Measurements from ENCODE around the gene TLCD2. TPM values are rescaled to one million over a fixed set of nuclear protein-coding genes. Genes with fewer than 3 reads are reported as not detected.

Gene TLCD2
- total and polyA plus RNA-seq, 9 of the 15 experiments (the other 6 are each of a cell fraction or from before 2014, with no cell fraction given), result 0.10 to 0.89 (median 0.58) TPM

DNA sequence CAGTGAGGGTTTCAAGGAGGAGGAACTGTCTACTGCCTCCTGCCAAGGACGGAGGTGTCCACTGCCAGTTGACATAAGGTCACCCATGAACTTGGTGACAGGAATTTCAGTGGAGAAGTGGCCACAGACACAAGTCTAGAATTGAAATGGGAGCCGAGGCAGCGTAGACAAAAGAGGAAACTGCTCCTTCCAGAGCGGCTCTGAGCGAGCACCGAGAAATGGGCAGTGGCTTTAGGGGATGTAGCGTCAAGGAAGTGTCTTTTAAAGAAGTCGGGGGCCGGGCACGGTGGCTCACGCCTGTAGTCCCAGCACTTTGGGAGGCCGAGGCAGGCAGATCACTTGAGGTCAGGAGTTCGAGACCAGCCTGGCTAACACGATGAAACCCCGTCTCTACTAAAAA lies 48.6 kb upstream of the TLCD2 start:
- intact Hi-C loops (cut with micrococcal nuclease), result no loop called here
- BruUV-seq (replicated peaks), result no TSS peak
- POLR2A ChIA-PET, result interaction anchor here (0.7 kb wide), 1 partner anchor 28 kb away, joined by 3 read pairs; no protein-coding TSS in a partner anchor
- TF ChIP-seq, protein P1, sequence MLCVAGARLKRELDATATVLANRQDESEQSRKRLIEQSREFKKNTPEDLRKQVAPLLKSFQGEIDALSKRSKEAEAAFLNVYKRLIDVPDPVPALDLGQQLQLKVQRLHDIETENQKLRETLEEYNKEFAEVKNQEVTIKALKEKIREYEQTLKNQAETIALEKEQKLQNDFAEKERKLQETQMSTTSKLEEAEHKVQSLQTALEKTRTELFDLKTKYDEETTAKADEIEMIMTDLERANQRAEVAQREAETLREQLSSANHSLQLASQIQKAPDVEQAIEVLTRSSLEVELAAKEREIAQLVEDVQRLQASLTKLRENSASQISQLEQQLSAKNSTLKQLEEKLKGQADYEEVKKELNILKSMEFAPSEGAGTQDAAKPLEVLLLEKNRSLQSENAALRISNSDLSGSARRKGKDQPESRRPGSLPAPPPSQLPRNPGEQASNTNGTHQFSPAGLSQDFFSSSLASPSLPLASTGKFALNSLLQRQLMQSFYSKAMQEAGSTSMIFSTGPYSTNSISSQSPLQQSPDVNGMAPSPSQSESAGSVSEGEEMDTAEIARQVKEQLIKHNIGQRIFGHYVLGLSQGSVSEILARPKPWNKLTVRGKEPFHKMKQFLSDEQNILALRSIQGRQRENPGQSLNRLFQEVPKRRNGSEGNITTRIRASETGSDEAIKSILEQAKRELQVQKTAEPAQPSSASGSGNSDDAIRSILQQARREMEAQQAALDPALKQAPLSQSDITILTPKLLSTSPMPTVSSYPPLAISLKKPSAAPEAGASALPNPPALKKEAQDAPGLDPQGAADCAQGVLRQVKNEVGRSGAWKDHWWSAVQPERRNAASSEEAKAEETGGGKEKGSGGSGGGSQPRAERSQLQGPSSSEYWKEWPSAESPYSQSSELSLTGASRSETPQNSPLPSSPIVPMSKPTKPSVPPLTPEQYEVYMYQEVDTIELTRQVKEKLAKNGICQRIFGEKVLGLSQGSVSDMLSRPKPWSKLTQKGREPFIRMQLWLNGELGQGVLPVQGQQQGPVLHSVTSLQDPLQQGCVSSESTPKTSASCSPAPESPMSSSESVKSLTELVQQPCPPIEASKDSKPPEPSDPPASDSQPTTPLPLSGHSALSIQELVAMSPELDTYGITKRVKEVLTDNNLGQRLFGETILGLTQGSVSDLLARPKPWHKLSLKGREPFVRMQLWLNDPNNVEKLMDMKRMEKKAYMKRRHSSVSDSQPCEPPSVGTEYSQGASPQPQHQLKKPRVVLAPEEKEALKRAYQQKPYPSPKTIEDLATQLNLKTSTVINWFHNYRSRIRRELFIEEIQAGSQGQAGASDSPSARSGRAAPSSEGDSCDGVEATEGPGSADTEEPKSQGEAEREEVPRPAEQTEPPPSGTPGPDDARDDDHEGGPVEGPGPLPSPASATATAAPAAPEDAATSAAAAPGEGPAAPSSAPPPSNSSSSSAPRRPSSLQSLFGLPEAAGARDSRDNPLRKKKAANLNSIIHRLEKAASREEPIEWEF (CRISPR knock-in tag; IDR thresholded peaks at IDR 0.05), result no peak
- TF ChIP-seq, protein P2, sequence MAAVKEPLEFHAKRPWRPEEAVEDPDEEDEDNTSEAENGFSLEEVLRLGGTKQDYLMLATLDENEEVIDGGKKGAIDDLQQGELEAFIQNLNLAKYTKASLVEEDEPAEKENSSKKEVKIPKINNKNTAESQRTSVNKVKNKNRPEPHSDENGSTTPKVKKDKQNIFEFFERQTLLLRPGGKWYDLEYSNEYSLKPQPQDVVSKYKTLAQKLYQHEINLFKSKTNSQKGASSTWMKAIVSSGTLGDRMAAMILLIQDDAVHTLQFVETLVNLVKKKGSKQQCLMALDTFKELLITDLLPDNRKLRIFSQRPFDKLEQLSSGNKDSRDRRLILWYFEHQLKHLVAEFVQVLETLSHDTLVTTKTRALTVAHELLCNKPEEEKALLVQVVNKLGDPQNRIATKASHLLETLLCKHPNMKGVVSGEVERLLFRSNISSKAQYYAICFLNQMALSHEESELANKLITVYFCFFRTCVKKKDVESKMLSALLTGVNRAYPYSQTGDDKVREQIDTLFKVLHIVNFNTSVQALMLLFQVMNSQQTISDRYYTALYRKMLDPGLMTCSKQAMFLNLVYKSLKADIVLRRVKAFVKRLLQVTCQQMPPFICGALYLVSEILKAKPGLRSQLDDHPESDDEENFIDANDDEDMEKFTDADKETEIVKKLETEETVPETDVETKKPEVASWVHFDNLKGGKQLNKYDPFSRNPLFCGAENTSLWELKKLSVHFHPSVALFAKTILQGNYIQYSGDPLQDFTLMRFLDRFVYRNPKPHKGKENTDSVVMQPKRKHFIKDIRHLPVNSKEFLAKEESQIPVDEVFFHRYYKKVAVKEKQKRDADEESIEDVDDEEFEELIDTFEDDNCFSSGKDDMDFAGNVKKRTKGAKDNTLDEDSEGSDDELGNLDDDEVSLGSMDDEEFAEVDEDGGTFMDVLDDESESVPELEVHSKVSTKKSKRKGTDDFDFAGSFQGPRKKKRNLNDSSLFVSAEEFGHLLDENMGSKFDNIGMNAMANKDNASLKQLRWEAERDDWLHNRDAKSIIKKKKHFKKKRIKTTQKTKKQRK (IDR thresholded peaks at IDR 0.05; ENCODE audit: borderline replicate concordance, low read depth, low read length), result no peak
- TF ChIP-seq KAT8 (IDR thresholded peaks at IDR 0.05; ENCODE audit: low read depth) (no peak), ETV6 (IDR thresholded peaks at IDR 0.05; ENCODE audit: borderline replicate concordance in 1 of 2, low read depth in 2 of 2, low read length in 1 of 2) (no peak), ETV6 (CRISPR knock-in tag; IDR thresholded peaks at IDR 0.05; ENCODE audit: borderline replicate concordance) (no peak), ATF7 (IDR thresholded peaks at IDR 0.05) (no peak), TAF15 (IDR thresholded peaks at IDR 0.05; ENCODE audit: low read depth, low read length) (no peak), ZNF12 (CRISPR knock-in tag; IDR thresholded peaks at IDR 0.05) (no peak), ARHGAP35 (IDR thresholded peaks at IDR 0.05; ENCODE audit: partially characterized antibody) (no peak), TCFL5 (CRISPR knock-in tag; conservative IDR thresholded peaks at IDR 0.05) (no peak), CSDE1 (IDR thresholded peaks at IDR 0.05) (no peak)

More for the DNA sequence above, 48.6 kb upstream of the TLCD2 start:
- Histone ChIP-seq H3K9ac (ENCODE audit: insufficient read depth in 1 of 2, low read depth in 2 of 2, low read length in 2 of 2) (no peak overlapping the region), H3K36me3 (ENCODE audit: control insufficient read depth, insufficient read depth, low read length) (no peaks in the 10 kb centered on the region), H3K4me2 (ENCODE audit: insufficient read depth, low read length) (no peak overlapping the region), H3K4me3 (no peak overlapping the region), H3K9me3 (replicated peaks; ENCODE audit: control insufficient read depth, insufficient read depth, low read depth, low read length) (no peaks in the 10 kb centered on the region), H3K9me1 (ENCODE audit: control insufficient read depth, insufficient read depth, low read length) (no peaks in the 10 kb centered on the region), H3K4me1 (replicated peaks in 1 of 2; ENCODE audit: control insufficient read depth in 2 of 2, insufficient read depth in 2 of 2, low read length in 2 of 2) (peaks cover 21 to 50% of the 10 kb centered on the region in 2 experiments; a peak in 4 of 5 replicates), H2AFZ (ENCODE audit: low read depth, low read length) (no peak overlapping the region), H4K20me1 (replicated peaks; ENCODE audit: control insufficient read depth, insufficient read depth, low read length) (no peaks in the 10 kb centered on the region), H3K27me3 (ENCODE audit: control insufficient read depth in 2 of 2, insufficient read depth in 2 of 2, low read length in 2 of 2) (no peaks in the 10 kb centered on the region), H3K27ac (ENCODE audit: extremely low read depth, low read depth, low read length) (no peak overlapping the region), H3K79me2 (ENCODE audit: control insufficient read depth, insufficient read depth, low read length) (peaks cover 14% of the 10 kb centered on the region)
- in situ Hi-C loops (cut with MboI), result no loop called here
- no peak for DNase-seq (ENCODE audit: extremely low read depth in 1 of 4, low spot score in 3 of 4)
- CTCF ChIA-PET (ENCODE audit: low intra/inter-chr PET ratio), result no interaction called here
- FAIRE-seq, result no peak
- no peak for ATAC-seq
- 80% methylated on average over 10 of the region's 15 CpGs for WGBS (ENCODE audit: insufficient coverage, low coverage, missing lambda C conversion rate)
